WERI-Rb-1 (cell line): ENCODE data around the gene FGF18.

Source experiments
- DNase-seq: peaks from one replicate; pipeline ENCODE4 v3.0.0-alpha.2; 2020
- H3K27ac ChIP-seq: fragments of 250-450 bp; sonication (Bioruptor Pico); 2 replicates; pipeline ENCODE4 v1.5.1; 2020; ENCODE audit warnings: mild to moderate bottlenecking, moderate library complexity
- H3K27me3 ChIP-seq: fragments of 250-450 bp; sonication (Bioruptor Pico); 2 replicates; pipeline ENCODE4 v1.5.1; 2021; ENCODE audit warnings: mild to moderate bottlenecking, low read depth, moderate library complexity; ENCODE audit not compliant: insufficient read depth, severe bottlenecking
- H3K36me3 ChIP-seq: fragments of 250-450 bp; sonication (Bioruptor Pico); 2 replicates; pipeline ENCODE4 v1.5.1; 2020; ENCODE audit warnings: mild to moderate bottlenecking, moderate library complexity
- H3K4me3 ChIP-seq: 2 replicates; pipeline ENCODE4 v1.5.1; 2011; ENCODE audit warnings: low read depth, mild to moderate bottlenecking, control low read depth, low read length
- H3K9me3 ChIP-seq: fragments of 250-450 bp; sonication (Bioruptor Pico); 2 replicates; pipeline ENCODE4 v1.5.1; 2021; ENCODE audit warnings: mild to moderate bottlenecking, moderate library complexity; ENCODE audit not compliant: severe bottlenecking
- TF ChIP-seq, protein P1 (sequence below): IDR thresholded peaks from 2 replicates; pipeline ENCODE4 v1.5.1; 2011; ENCODE audit warnings: low read depth, mild to moderate bottlenecking, control low read depth, inconsistent platforms, low read length

FGF18 gene

DNA sequence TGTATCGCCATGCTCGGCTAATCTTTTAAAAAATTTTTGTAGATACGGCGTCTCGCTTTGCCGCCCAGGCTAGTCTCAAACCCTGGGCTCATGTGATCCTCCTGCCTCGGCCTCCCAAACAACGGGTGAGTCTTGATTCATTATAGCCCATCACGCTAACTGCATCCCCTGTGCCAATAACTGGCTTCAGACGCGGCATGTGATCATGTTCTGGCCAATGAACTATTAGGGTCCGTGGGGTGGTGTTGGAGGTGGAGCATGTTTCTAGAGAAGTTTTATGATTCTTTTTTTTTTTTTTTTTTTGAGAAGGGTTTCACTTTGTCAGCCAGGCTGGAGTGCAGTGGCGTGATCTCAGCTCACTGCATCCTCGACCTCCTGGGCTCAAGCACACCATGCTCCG lies 51.0 kb downstream of the FGF18 start:
- Histone ChIP-seq H3K27me3 (no peaks in the 10 kb centered on the region), H3K9me3 (no peaks in the 10 kb centered on the region), H3K4me3 (no peak overlapping the region), H3K27ac (no peak overlapping the region), H3K36me3 (no peaks in the 10 kb centered on the region)
- TF ChIP-seq, protein P1, sequence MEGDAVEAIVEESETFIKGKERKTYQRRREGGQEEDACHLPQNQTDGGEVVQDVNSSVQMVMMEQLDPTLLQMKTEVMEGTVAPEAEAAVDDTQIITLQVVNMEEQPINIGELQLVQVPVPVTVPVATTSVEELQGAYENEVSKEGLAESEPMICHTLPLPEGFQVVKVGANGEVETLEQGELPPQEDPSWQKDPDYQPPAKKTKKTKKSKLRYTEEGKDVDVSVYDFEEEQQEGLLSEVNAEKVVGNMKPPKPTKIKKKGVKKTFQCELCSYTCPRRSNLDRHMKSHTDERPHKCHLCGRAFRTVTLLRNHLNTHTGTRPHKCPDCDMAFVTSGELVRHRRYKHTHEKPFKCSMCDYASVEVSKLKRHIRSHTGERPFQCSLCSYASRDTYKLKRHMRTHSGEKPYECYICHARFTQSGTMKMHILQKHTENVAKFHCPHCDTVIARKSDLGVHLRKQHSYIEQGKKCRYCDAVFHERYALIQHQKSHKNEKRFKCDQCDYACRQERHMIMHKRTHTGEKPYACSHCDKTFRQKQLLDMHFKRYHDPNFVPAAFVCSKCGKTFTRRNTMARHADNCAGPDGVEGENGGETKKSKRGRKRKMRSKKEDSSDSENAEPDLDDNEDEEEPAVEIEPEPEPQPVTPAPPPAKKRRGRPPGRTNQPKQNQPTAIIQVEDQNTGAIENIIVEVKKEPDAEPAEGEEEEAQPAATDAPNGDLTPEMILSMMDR: no peak
- DNase-seq: no peak

DNA sequence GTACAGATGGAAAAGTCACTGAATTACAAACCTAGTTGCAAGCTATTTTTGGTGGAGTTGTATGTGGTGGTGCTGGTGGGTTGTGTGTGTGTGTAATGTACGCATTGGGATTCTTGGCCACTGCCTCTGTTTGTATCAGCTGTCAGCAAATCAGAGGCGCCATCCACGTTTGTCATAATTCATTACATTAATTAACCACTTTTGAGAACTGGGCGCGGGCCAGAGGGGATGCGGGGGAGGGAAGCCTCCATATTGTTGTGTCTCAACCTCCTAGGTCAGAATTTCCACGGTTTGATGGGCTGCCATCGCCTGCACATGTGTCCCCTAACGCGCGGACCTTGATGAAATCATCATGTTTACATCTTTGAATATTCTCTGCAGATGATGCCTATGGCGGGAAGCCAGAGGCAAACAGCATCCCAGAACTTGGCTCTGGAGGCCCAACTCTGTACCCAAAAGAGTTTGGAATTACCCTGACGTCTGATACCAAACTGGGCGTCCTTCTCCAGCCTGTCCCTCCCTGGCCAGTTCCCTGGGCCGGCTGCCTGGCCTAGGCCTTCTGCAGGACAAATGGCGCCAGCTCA lies 54.9 kb downstream of the FGF18 start:
- Histone ChIP-seq H3K9me3 (no peaks in the 10 kb centered on the region), H3K27me3 (no peaks in the 10 kb centered on the region), H3K27ac (no peak overlapping the region), H3K4me3 (no peak overlapping the region), H3K36me3 (no peaks in the 10 kb centered on the region)
- TF ChIP-seq, protein P1: no peak
- DNase-seq: no peak

DNA sequence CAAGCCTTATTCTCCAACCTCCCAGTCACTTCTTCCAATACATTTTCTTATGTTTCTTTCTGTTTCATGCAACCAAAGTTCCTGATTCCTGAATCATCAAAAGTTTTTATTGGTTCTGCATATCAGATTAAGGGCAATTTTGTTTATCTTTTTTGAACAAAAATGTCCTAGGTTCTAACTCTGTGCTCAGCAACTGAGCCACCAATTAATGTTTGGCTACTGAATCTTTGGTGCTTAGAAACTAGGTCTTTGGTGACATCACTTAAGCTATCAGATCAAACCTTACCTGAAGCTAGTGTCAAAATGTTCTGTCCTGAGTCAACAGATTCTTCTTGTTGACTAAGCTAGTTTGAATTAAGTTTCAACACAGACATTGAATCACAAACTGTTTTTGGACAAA lies 56.1 kb downstream of the FGF18 start:
- Histone ChIP-seq H3K9me3 (no peaks in the 10 kb centered on the region), H3K36me3 (no peaks in the 10 kb centered on the region), H3K4me3 (no peak overlapping the region), H3K27me3 (no peaks in the 10 kb centered on the region), H3K27ac (no peak overlapping the region)
- DNase-seq: no peak
- TF ChIP-seq, protein P1: no peak

DNA sequence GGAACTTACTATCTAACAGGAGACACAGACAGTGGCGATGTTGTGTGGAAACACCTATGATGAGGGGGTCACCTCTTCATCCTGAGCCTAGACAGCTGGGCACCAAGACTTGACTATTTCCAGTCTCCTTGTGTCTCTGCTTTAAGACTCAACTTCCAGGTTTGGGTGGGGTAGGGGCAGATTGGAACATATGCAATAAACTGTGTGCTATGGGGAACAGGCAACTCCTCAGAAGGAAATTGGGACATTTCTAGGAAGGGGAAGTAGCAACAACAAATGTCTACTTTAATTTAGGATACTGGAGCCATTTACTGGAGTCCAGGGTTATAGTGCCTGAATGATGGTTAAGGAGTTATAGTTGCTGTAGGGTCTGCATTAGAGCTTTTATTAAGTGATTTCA lies 57.3 kb downstream of the FGF18 start:
- H3K36me3 ChIP-seq: no peaks in the 10 kb centered on the region
- no peak overlapping the region for H3K27ac ChIP-seq
- no peaks in the 10 kb centered on the region for H3K9me3 ChIP-seq
- no peaks in the 10 kb centered on the region for H3K27me3 ChIP-seq
- no peak for DNase-seq
- TF ChIP-seq, protein P1: no peak
- H3K4me3 ChIP-seq: no peak overlapping the region

DNA sequence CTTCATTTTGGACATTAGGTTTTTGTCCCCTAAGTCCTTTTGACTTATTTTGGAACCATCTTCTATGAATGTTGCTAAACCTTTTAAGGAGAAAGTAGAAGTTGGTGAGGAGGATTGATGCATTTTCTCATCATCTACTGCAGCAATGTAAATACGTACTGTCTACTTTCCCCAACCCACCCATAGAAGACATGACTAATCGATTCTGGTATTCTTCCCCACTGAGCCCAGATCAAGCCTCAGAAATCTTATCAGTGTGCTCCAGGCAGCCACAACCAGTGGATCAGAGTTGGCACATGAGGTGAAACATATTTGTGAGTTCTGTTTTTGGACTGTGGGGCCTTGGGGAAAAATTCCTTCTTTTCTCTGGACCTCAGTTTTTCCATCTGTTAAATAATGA lies 57.7 kb downstream of the FGF18 start:
- Histone ChIP-seq H3K36me3 (no peaks in the 10 kb centered on the region), H3K4me3 (no peak overlapping the region), H3K9me3 (no peaks in the 10 kb centered on the region), H3K27me3 (no peaks in the 10 kb centered on the region), H3K27ac (no peak overlapping the region)
- no peak for DNase-seq
- TF ChIP-seq, protein P1: no peak

DNA sequence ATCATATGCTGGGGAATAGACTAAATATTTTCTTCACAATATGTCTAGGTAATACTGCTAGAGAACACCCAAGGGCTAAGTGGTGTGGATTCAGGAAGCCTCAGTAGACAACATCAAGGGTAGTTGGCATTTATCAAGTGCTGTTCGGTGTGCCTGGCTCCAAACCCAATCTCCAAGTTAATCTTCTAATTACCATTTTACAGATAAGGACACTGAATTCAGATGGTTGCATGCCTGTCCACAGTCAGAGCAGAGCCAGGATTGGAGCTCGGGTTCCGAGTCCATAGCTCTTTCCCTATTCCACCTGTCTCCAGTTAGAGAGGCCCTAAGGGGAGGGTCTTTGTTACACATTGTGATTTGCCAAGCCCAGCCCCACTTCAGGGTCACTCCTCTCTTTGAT lies 58.2 kb downstream of the FGF18 start:
- Histone ChIP-seq H3K4me3 (no peak overlapping the region), H3K27ac (no peak overlapping the region), H3K36me3 (no peaks in the 10 kb centered on the region), H3K27me3 (no peaks in the 10 kb centered on the region), H3K9me3 (no peaks in the 10 kb centered on the region)
- TF ChIP-seq, protein P1: no peak
- DNase-seq: no peak
